Progenitor cell of endocrine pancreas (in vitro differentiated cells): ENCODE measurements around the gene NGLY1. TPM values are rescaled to one million over a fixed set of nuclear protein-coding genes. Genes with fewer than 3 reads are reported as not detected.

Experiments used
- DNase-seq: peaks from one replicate; pipeline ENCODE4 v3.0.0; 2021; ENCODE audit warnings: low spot score; ENCODE audit not compliant: unreplicated experiment
- H3K27ac Mint-ChIP-seq: 2 replicates; pipeline ENCODE4 v1.8.0; 2021; ENCODE audit warnings: mild to moderate bottlenecking, moderate library complexity, mixed read lengths
- H3K27me3 Mint-ChIP-seq: 2 replicates; pipeline ENCODE4 v1.8.0; 2021; ENCODE audit warnings: mixed read lengths
- H3K36me3 Mint-ChIP-seq: 2 replicates; pipeline ENCODE4 v1.8.0; 2022; ENCODE audit warnings: mixed read lengths; ENCODE audit not compliant: insufficient read depth
- H3K4me1 Mint-ChIP-seq: 2 replicates; pipeline ENCODE4 v1.8.0; 2021; ENCODE audit warnings: low read depth, mixed read lengths
- H3K4me3 Mint-ChIP-seq: 2 replicates; pipeline ENCODE4 v1.8.0; 2021; ENCODE audit warnings: low read depth, mild to moderate bottlenecking, moderate library complexity, mixed read lengths
- H3K9me3 Mint-ChIP-seq: 2 replicates; pipeline ENCODE4 v1.8.0; 2021; ENCODE audit warnings: low read depth, mixed read lengths
- total RNA-seq: library from RNA; stranded (reverse); gene quantifications from 2 replicates; pipeline ENCODE4 v1.2.1, GENCODE V29; 2021
- TF ChIP-seq, protein P1 (sequence below): fragments of 200-600 bp; sonication (generic); IDR thresholded peaks from one replicate; pipeline ENCODE4 v1.5.0; 2021; ENCODE audit warnings: antibody characterized with exemption, mild to moderate bottlenecking; ENCODE audit not compliant: unreplicated experiment

The NGLY1 gene
- total RNA-seq, 1 donor from 2014 or later, result 44.5 TPM

- TF ChIP-seq, protein P1, sequence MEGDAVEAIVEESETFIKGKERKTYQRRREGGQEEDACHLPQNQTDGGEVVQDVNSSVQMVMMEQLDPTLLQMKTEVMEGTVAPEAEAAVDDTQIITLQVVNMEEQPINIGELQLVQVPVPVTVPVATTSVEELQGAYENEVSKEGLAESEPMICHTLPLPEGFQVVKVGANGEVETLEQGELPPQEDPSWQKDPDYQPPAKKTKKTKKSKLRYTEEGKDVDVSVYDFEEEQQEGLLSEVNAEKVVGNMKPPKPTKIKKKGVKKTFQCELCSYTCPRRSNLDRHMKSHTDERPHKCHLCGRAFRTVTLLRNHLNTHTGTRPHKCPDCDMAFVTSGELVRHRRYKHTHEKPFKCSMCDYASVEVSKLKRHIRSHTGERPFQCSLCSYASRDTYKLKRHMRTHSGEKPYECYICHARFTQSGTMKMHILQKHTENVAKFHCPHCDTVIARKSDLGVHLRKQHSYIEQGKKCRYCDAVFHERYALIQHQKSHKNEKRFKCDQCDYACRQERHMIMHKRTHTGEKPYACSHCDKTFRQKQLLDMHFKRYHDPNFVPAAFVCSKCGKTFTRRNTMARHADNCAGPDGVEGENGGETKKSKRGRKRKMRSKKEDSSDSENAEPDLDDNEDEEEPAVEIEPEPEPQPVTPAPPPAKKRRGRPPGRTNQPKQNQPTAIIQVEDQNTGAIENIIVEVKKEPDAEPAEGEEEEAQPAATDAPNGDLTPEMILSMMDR, result no peak
- Mint-ChIP-seq H3K4me3 (no peak overlapping the region), H3K27me3 (no peaks in the 10 kb centered on the region), H3K36me3 (no peaks in the 10 kb centered on the region), H3K9me3 (no peaks in the 10 kb centered on the region), H3K27ac (no peak overlapping the region), H3K4me1 (no peaks in the 10 kb centered on the region)
- no peak for DNase-seq
Measured at GRCh38 chr3:25801786-25802185, 18.5 kb upstream of the NGLY1 start.

GRCh38 chr3:25789596-25790556 lies 6.6 kb upstream of the NGLY1 start, which contains the start of gene OXSM:
Gene OXSM (plus strand): TSS chr3:25790090. CDS start chr3:25791021, 931 bp downstream.
- peaks cover 3% of the 10 kb centered on the region for H3K36me3 Mint-ChIP-seq
- no peaks in the 10 kb centered on the region for H3K27me3 Mint-ChIP-seq
- TF ChIP-seq, protein P1, result no peak
- H3K4me1 Mint-ChIP-seq, result peaks cover 20% of the 10 kb centered on the region
- DNase-seq, result peak; percentile 68
- peak within 1 kb of the TSS; percentile 90 for H3K4me3 Mint-ChIP-seq
- no peaks in the 10 kb centered on the region for H3K9me3 Mint-ChIP-seq
- H3K27ac Mint-ChIP-seq, result peak within 1 kb of the TSS; percentile 98

DNA sequence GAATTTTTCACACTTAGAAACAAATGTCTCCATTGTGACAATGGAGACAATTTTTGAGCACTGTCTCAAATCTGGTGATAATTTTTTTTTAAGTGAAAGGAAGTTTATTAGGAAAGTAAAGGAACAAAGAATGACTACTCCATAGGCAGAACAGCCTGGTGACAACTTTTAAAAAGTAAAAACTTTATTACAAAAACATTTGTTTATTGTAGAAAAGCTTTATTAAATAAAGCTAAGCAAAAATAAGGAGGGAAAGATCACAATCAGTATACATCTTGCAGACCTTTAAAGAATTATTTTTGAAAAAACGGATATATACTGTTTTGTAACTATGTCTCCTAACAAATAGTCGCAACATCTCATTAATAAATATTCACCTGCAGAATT lies 6.0 kb upstream of the NGLY1 start:
- H3K4me3 Mint-ChIP-seq, result peak overlapping the region; percentile 90
- TF ChIP-seq, protein P1, result no peak
- peaks cover 20% of the 10 kb centered on the region for H3K4me1 Mint-ChIP-seq
- no peaks in the 10 kb centered on the region for H3K9me3 Mint-ChIP-seq
- peak overlapping the region; percentile 98 for H3K27ac Mint-ChIP-seq
- no peaks in the 10 kb centered on the region for H3K27me3 Mint-ChIP-seq
- DNase-seq, result no peak
- no peaks in the 10 kb centered on the region for H3K36me3 Mint-ChIP-seq

DNA sequence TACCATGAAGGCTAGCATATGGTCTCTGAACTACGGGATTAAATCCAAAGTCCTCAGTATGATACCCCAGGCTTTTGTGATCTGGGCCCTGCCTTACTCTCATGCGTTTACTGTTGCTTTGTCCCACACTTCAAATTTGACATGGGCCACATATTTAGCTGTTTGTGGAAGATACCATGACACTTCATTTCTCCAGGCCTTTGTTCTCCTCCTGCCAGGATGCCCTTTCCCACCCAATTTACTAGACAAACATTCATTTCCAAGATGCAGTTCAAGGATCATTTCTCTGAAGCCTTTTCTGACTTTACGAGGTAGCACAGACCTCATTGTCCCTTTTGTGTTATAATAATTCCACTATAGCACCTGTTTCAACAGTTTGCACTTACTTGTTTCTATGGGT lies 4.4 kb upstream of the NGLY1 start:
- Mint-ChIP-seq H3K4me3 (peak overlapping the region; percentile 52), H3K27ac (no peak overlapping the region), H3K4me1 (peaks cover 20% of the 10 kb centered on the region), H3K27me3 (no peaks in the 10 kb centered on the region), H3K9me3 (no peaks in the 10 kb centered on the region), H3K36me3 (no peaks in the 10 kb centered on the region)
- no peak for DNase-seq
- TF ChIP-seq, protein P1, result no peak

DNA sequence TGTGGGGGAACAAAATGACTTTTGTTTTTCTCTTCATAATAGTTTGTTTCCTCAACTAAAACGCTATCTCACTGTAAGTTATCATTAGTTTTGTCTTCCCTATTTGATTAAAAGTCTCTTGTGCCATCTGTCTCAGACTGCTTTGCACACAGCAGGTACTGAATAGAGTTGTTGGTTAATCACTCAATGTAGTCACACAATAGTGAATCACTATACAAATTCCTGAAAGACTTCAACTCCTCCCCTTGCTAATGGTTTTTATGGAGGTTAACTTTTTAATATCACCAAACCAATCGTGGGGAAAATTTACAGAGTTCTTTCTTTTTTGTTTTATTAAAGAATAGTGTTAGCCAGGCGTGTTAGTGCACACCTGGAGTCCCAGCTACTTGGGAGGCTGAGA lies 2.6 kb upstream of the NGLY1 start:
- TF ChIP-seq, protein P1, result no peak
- Mint-ChIP-seq H3K4me1 (peaks cover 31% of the 10 kb centered on the region), H3K27ac (no peak overlapping the region), H3K27me3 (no peaks in the 10 kb centered on the region), H3K36me3 (no peaks in the 10 kb centered on the region), H3K9me3 (no peaks in the 10 kb centered on the region), H3K4me3 (no peak overlapping the region)
- no peak for DNase-seq
